ENCODE results near the gene CEP76. TPM values are rescaled to one million over a fixed set of nuclear protein-coding genes. Genes with fewer than 3 reads are reported as not detected.

The CEP76 gene
- total RNA-seq, 1 experiment from 2014 or later, result 12.9 TPM

- Histone ChIP-seq H3K36me3 (ENCODE audit: control insufficient read depth, insufficient read depth, low read length) (no peaks in the 10 kb centered on the region), H3K4me1 (ENCODE audit: control insufficient read depth, insufficient read depth, low read length) (peaks cover 4% of the 10 kb centered on the region; the same call in 1 of the 2 replicates), H3K27ac (ENCODE audit: low read length) (no peak overlapping the region), H3K9me3 (ENCODE audit: control insufficient read depth, insufficient read depth, low read depth, low read length) (no peaks in the 10 kb centered on the region), H3K4me3 (ENCODE audit: low read depth in 2 of 2, low read length in 2 of 2) (no peak overlapping the region), H3K27me3 (ENCODE audit: control insufficient read depth, insufficient read depth, low read length) (no peaks in the 10 kb centered on the region)
- DNase-seq (ENCODE audit: low read depth, low spot score) (no peak), ATAC-seq (no peak)
- in situ Hi-C loops (cut with HindIII; ENCODE audit: low pct_unique_long_range_greater_than_20kb, low sequenced_read_pairs) (no loop called here), intact Hi-C loops (cut with micrococcal nuclease; ENCODE audit: unreplicated experiment) (no loop called here)
- TF ChIP-seq REST (IDR thresholded peaks at IDR 0.05; ENCODE audit: insufficient read depth in 1 of 2, low read depth in 2 of 2, low read length in 1 of 2) (no peak), TCF7L2 (IDR thresholded peaks at IDR 0.05; ENCODE audit: low read depth, low read length) (no peak), POLR2AphosphoS5 (IDR thresholded peaks at IDR 0.05; ENCODE audit: low read depth, low read length) (no peak), SIN3A (IDR thresholded peaks at IDR 0.05; ENCODE audit: borderline replicate concordance, insufficient read depth, low read depth, low read length) (no peak), CTCF (IDR thresholded peaks at IDR 0.05) (no peak)
- ChIA-PET POLR2A (no interaction called here), CTCF (no interaction called here)
- no TSS peak for BruUV-seq (replicated peaks)
Measured at GRCh38 chr18:12751503-12751884, 49.0 kb upstream of the CEP76 start.

GRCh38 chr18:12750715-12751502 lies 48.4 kb upstream of the CEP76 start:
- Histone ChIP-seq H3K36me3 (ENCODE audit: control insufficient read depth, insufficient read depth, low read length) (no peaks in the 10 kb centered on the region), H3K4me3 (ENCODE audit: low read depth in 2 of 2, low read length in 2 of 2) (no peak overlapping the region), H3K27ac (ENCODE audit: low read length) (no peak overlapping the region), H3K9me3 (ENCODE audit: control insufficient read depth, insufficient read depth, low read depth, low read length) (no peaks in the 10 kb centered on the region), H3K4me1 (ENCODE audit: control insufficient read depth, insufficient read depth, low read length) (peaks cover 4% of the 10 kb centered on the region; the same call in 1 of the 2 replicates), H3K27me3 (ENCODE audit: control insufficient read depth, insufficient read depth, low read length) (no peaks in the 10 kb centered on the region)
- in situ Hi-C loops (cut with HindIII; ENCODE audit: low pct_unique_long_range_greater_than_20kb, low sequenced_read_pairs), result no loop called here
- TF ChIP-seq SIN3A (IDR thresholded peaks at IDR 0.05; ENCODE audit: borderline replicate concordance, insufficient read depth, low read depth, low read length) (no peak), REST (IDR thresholded peaks at IDR 0.05; ENCODE audit: insufficient read depth in 1 of 2, low read depth in 2 of 2, low read length in 1 of 2) (no peak), CTCF (IDR thresholded peaks at IDR 0.05) (no peak), TCF7L2 (IDR thresholded peaks at IDR 0.05; ENCODE audit: low read depth, low read length) (no peak), POLR2AphosphoS5 (IDR thresholded peaks at IDR 0.05; ENCODE audit: low read depth, low read length) (no peak)
- DNase-seq (ENCODE audit: low read depth, low spot score) (no peak), ATAC-seq (peak; percentile 39)
- POLR2A ChIA-PET, result no interaction called here
- no TSS peak for BruUV-seq (replicated peaks)
- intact Hi-C loops (cut with micrococcal nuclease; ENCODE audit: unreplicated experiment), result no loop called here
- CTCF ChIA-PET, result interaction anchor here (0.5 kb wide), 1 partner anchor 12 kb away, joined by 6 read pairs; no protein-coding TSS in a partner anchor
